HEK293T (cell line): ENCODE data around the gene GMNN.
A peak's percentile ranks its signal among the peaks of the same experiment; 100 is the strongest.

Source experiments
- CTCF ChIA-PET: fragments of 350-600 bp; formaldehyde crosslinking; extraction: SDS; loops from one replicate; lab custom pipeline; 2021; ENCODE audit warnings: antibody characterized with exemption, inconsistent platforms; lab: Yijun Ruan, JAX
- POLR2A ChIA-PET: fragments of 350-600 bp; formaldehyde crosslinking; extraction: SDS; loops from one replicate; lab custom pipeline; 2020; ENCODE audit warnings: antibody characterized with exemption, inconsistent platforms; lab: Yijun Ruan, JAX
- DNase-seq: peaks from one replicate; pipeline ENCODE4 v3.0.0; 2012; ENCODE audit warnings: mixed read lengths; ENCODE audit errors: extremely low spot score
- ARNT ChIP-seq: fragments of 450-650 bp; IDR thresholded peaks from 2 replicates; pipeline ENCODE4 v1.6.1; 2017; ENCODE audit warnings: mild to moderate bottlenecking
- BHLHE40 ChIP-seq: fragments of 450-650 bp; IDR thresholded peaks from 2 replicates; pipeline ENCODE4 v1.6.1; 2016; ENCODE audit warnings: mild to moderate bottlenecking, moderate library complexity, borderline replicate concordance
- CTBP1 ChIP-seq: fragments of 450-650 bp; IDR thresholded peaks from 2 replicates; pipeline ENCODE4 v1.6.1; 2016; ENCODE audit warnings: borderline replicate concordance
- ELF4 ChIP-seq: fragments of 450-650 bp; IDR thresholded peaks from 2 replicates; pipeline ENCODE4 v1.6.1; 2017; ENCODE audit warnings: antibody characterized with exemption
- FOXA1 ChIP-seq: fragments of 450-650 bp; IDR thresholded peaks from 2 replicates; pipeline ENCODE4 v1.6.1; 2016; ENCODE audit warnings: mild to moderate bottlenecking
- FOXK2 ChIP-seq: fragments of 450-650 bp; IDR thresholded peaks from 2 replicates; pipeline ENCODE4 v1.6.1; 2016; ENCODE audit warnings: mild to moderate bottlenecking
- FOXM1 ChIP-seq: fragments of 450-650 bp; IDR thresholded peaks from 2 replicates; pipeline ENCODE4 v1.6.1; 2017; ENCODE audit warnings: mild to moderate bottlenecking, borderline replicate concordance
- HDGF ChIP-seq: fragments of 450-650 bp; IDR thresholded peaks from 2 replicates; pipeline ENCODE4 v1.6.1; 2017; ENCODE audit warnings: antibody characterized with exemption, borderline replicate concordance
- L3MBTL2 ChIP-seq: fragments of 450-650 bp; conservative IDR thresholded peaks from 2 replicates; pipeline ENCODE4 v1.6.1; 2016; ENCODE audit warnings: mild to moderate bottlenecking
- LEF1 ChIP-seq: fragments of 450-650 bp; IDR thresholded peaks from 2 replicates; pipeline ENCODE4 v1.6.1; 2017; ENCODE audit warnings: mild to moderate bottlenecking, borderline replicate concordance
- NFRKB ChIP-seq: fragments of 450-650 bp; IDR thresholded peaks from 2 replicates; pipeline ENCODE4 v1.6.1; 2016; ENCODE audit warnings: mild to moderate bottlenecking, moderate library complexity
- PKNOX1 ChIP-seq: fragments of 450-650 bp; IDR thresholded peaks from 2 replicates; pipeline ENCODE4 v1.6.1; 2016
- SP1 ChIP-seq: fragments of 450-650 bp; IDR thresholded peaks from 2 replicates; pipeline ENCODE4 v1.6.1; 2017
- SUZ12 ChIP-seq: fragments of 450-650 bp; IDR thresholded peaks from 2 replicates; pipeline ENCODE4 v1.6.1; 2016; ENCODE audit warnings: mild to moderate bottlenecking
- TARDBP ChIP-seq: fragments of 450-650 bp; IDR thresholded peaks from 2 replicates; pipeline ENCODE4 v1.6.1; 2016
- ZNF384 ChIP-seq: fragments of 450-650 bp; IDR thresholded peaks from 2 replicates; pipeline ENCODE4 v1.6.1; 2016

The GMNN gene

GRCh38 chr6:24755279-24755678 is 19.5 kb upstream of the GMNN start:
- no peak for TF ChIP-seq ARNT
- TF ChIP-seq ELF4: no peak
- no peak for TF ChIP-seq PKNOX1
- TF ChIP-seq FOXK2: no peak
- TF ChIP-seq LEF1: no peak
- TF ChIP-seq FOXA1: no peak
- no peak for TF ChIP-seq SP1
- TF ChIP-seq L3MBTL2: no peak
- TF ChIP-seq CTBP1: no peak
- ChIA-PET POLR2A (no interaction called here), CTCF (no interaction called here)
- DNase-seq: no peak

- no peak for DNase-seq
- ChIA-PET CTCF (no interaction called here), POLR2A (no interaction called here)
- TF ChIP-seq ARNT (no peak), FOXK2 (no peak), FOXA1 (no peak), BHLHE40 (no peak), NFRKB (no peak), ZNF384 (no peak), TARDBP (no peak), LEF1 (no peak), L3MBTL2 (no peak), FOXM1 (no peak), ELF4 (no peak)
Observed at GRCh38 chr6:24757611-24758010, 17.1 kb upstream of the GMNN start.

GRCh38 chr6:24759718-24760117 is 15.0 kb upstream of the GMNN start:
- ChIA-PET CTCF (interaction anchor here (0.5 kb wide), 1 partner anchor 17 kb away, joined by 4 read pairs; no protein-coding TSS in a partner anchor), POLR2A (interaction anchor here (0.7 kb wide), 1 partner anchor 16 kb away, joined by 4 read pairs; the partner anchor contains the start of gene GMNN)
- TF ChIP-seq L3MBTL2 (no peak), NFRKB (no peak), SP1 (no peak), ELF4 (no peak), PKNOX1 (no peak), FOXM1 (no peak), FOXK2 (no peak), ARNT (no peak), LEF1 (no peak), TARDBP (no peak), BHLHE40 (no peak), ZNF384 (no peak), CTBP1 (no peak), HDGF (no peak), SUZ12 (no peak), FOXA1 (no peak)
- no peak for DNase-seq

GRCh38 chr6:24760210-24760609 is 14.5 kb upstream of the GMNN start:
- TF ChIP-seq CTBP1: no peak
- no peak for TF ChIP-seq SUZ12
- TF ChIP-seq SP1: no peak
- no peak for TF ChIP-seq FOXM1
- no peak for TF ChIP-seq HDGF
- no peak for TF ChIP-seq ELF4
- no peak for TF ChIP-seq FOXK2
- no peak for TF ChIP-seq ARNT
- TF ChIP-seq FOXA1: no peak
- TF ChIP-seq ZNF384: no peak
- TF ChIP-seq NFRKB: no peak
- no peak for TF ChIP-seq TARDBP
- TF ChIP-seq L3MBTL2: no peak
- no peak for TF ChIP-seq LEF1
- no peak for TF ChIP-seq BHLHE40
- no peak for TF ChIP-seq PKNOX1
- DNase-seq: no peak
- POLR2A ChIA-PET: no interaction called here
- CTCF ChIA-PET: interaction anchor here (0.5 kb wide), 1 partner anchor 17 kb away, joined by 4 read pairs; no protein-coding TSS in a partner anchor

- POLR2A ChIA-PET: interaction anchor here (1.2 kb wide), 1 partner anchor 40 kb away, joined by 5 read pairs; no protein-coding TSS in a partner anchor
Observed at GRCh38 chr6:24761193-24761835, 13.4 kb upstream of the GMNN start.

More at GRCh38 chr6:24761193-24761835, 13.4 kb upstream of the GMNN start:
- CTCF ChIA-PET: interaction anchor here (1.3 kb wide), 1 partner anchor 180 kb away, joined by 3 read pairs; no protein-coding TSS in a partner anchor
- TF ChIP-seq NFRKB: no peak
- no peak for TF ChIP-seq HDGF
- no peak for TF ChIP-seq FOXM1
- no peak for TF ChIP-seq ZNF384
- TF ChIP-seq FOXA1: no peak
- no peak for TF ChIP-seq SP1
- TF ChIP-seq SUZ12: no peak
- TF ChIP-seq BHLHE40: no peak
- TF ChIP-seq PKNOX1: no peak
- TF ChIP-seq L3MBTL2: no peak
- TF ChIP-seq LEF1: no peak
- no peak for TF ChIP-seq TARDBP
- TF ChIP-seq ELF4: no peak
- DNase-seq: peak; percentile 25
